GM23338 (cell line): ENCODE measurements around the gene R3HDM2. TPM values are rescaled to one million over a fixed set of nuclear protein-coding genes. Genes with fewer than 3 reads are reported as not detected.

Experiments used
- ATAC-seq: fragments of 200-7000 bp; cut with Tn5 transposase; 3 replicates; pipeline ENCODE4 v1.9.1; 2020
- DNase-seq: peaks from one replicate; pipeline ENCODE4 v3.0.0-alpha.2; 2015; ENCODE audit warnings: low spot score
- H2AFZ ChIP-seq: fragments of 200-600 bp; sonication (generic); 2 replicates; pipeline ENCODE4 v1.8.0; 2016; ENCODE audit warnings: antibody characterized with exemption, mild to moderate bottlenecking, moderate library complexity
- H3F3A ChIP-seq: fragments of 200-600 bp; sonication (generic); replicated peaks from 2 replicates; pipeline ENCODE4 v1.8.0; 2017; ENCODE audit warnings: antibody characterized with exemption, mixed run types, low read depth
- H3K27ac ChIP-seq: fragments of 200-600 bp; sonication (generic); 2 replicates; pipeline ENCODE4 v1.6.1; 2016; ENCODE audit warnings: low read depth
- H3K27me3 ChIP-seq: fragments of 200-600 bp; sonication (generic); 2 replicates; pipeline ENCODE4 v1.8.0; 2016; ENCODE audit warnings: mild to moderate bottlenecking, mixed run types, moderate library complexity; ENCODE audit not compliant: insufficient read depth
- H3K36me3 ChIP-seq: fragments of 200-600 bp; sonication (generic); 2 replicates; pipeline ENCODE4 v1.8.0; 2016; ENCODE audit warnings: mild to moderate bottlenecking; ENCODE audit not compliant: insufficient read depth
- H3K4me1 ChIP-seq: fragments of 200-600 bp; sonication (generic); 2 replicates; pipeline ENCODE4 v1.8.0; 2016; ENCODE audit warnings: mild to moderate bottlenecking, moderate library complexity; ENCODE audit not compliant: insufficient read depth
- H3K4me2 ChIP-seq: fragments of 200-600 bp; sonication (generic); 2 replicates; pipeline ENCODE4 v1.7.1; 2017; ENCODE audit warnings: mixed run types
- H3K4me3 ChIP-seq: fragments of 200-600 bp; sonication (generic); 2 replicates; pipeline ENCODE4 v1.6.1; 2016; ENCODE audit warnings: mixed run types
- H3K79me2 ChIP-seq: fragments of 200-600 bp; sonication (generic); replicated peaks from 2 replicates; pipeline ENCODE4 v1.8.0; 2017; ENCODE audit warnings: mild to moderate bottlenecking; ENCODE audit not compliant: insufficient read depth
- H3K9me2 ChIP-seq: fragments of 200-600 bp; sonication (generic); 2 replicates; pipeline ENCODE4 v1.8.0; 2017; ENCODE audit not compliant: insufficient read depth
- H4K20me1 ChIP-seq: fragments of 200-600 bp; sonication (generic); replicated peaks from 2 replicates; pipeline ENCODE4 v1.8.0; 2017; ENCODE audit warnings: mild to moderate bottlenecking; ENCODE audit not compliant: insufficient read depth
- H3K27ac Mint-ChIP-seq: 2 replicates; pipeline ENCODE4 v1.8.0; 2020; ENCODE audit warnings: inconsistent platforms, mild to moderate bottlenecking, moderate library complexity, mixed read lengths
- H3K27me3 Mint-ChIP-seq: 3 replicates; pipeline ENCODE4 v1.8.0; 2022; ENCODE audit warnings: low read depth, mild to moderate bottlenecking, moderate library complexity, mixed read lengths, inconsistent platforms; ENCODE audit not compliant: insufficient read depth, poor library complexity
- H3K36me3 Mint-ChIP-seq: 3 replicates; pipeline ENCODE4 v1.8.0; 2021; ENCODE audit warnings: low read depth, mild to moderate bottlenecking, inconsistent platforms, moderate library complexity, mixed read lengths
- H3K4me1 Mint-ChIP-seq: 3 replicates; pipeline ENCODE4 v1.8.0; 2020; ENCODE audit warnings: mild to moderate bottlenecking, inconsistent platforms, mixed read lengths
- H3K4me3 Mint-ChIP-seq: 3 replicates; pipeline ENCODE4 v1.8.0; 2021; ENCODE audit warnings: moderate library complexity, mild to moderate bottlenecking, inconsistent platforms, mixed read lengths
- H3K9me3 Mint-ChIP-seq: 3 replicates; pipeline ENCODE4 v1.8.0; 2020; ENCODE audit warnings: moderate library complexity, mild to moderate bottlenecking, inconsistent platforms, mixed read lengths
- CREB1 ChIP-seq: fragments of 250-450 bp; sonication (Bioruptor Pico); IDR thresholded peaks from 2 replicates; pipeline ENCODE4 v1.5.0; 2020; ENCODE audit warnings: low read depth, mild to moderate bottlenecking, moderate library complexity
- CTCF ChIP-seq, 2 experiments: fragments of 200-600 bp in 1 of 2; sonication (generic) in 1 of 2; conservative IDR thresholded peaks; 2 replicates each; pipeline versions ENCODE4 v1.5.1 to v1.6.1; 2016 to 2017; ENCODE audit warnings: antibody characterized with exemption in 2 of 2, low read depth in 2 of 2, mild to moderate bottlenecking in 2 of 2, moderate library complexity in 1 of 2
- ETS1 ChIP-seq: IDR thresholded peaks from 2 replicates; pipeline ENCODE4 v1.6.1; 2016; ENCODE audit warnings: antibody characterized with exemption
- NANOG ChIP-seq: IDR thresholded peaks from 2 replicates; pipeline ENCODE4 v1.6.1; 2016; ENCODE audit warnings: antibody characterized with exemption, borderline replicate concordance
- POLR2AphosphoS5 ChIP-seq: IDR thresholded peaks from 2 replicates; pipeline ENCODE4 v1.6.1; 2016; ENCODE audit warnings: antibody characterized with exemption, low read depth
- STAT1 ChIP-seq: IDR thresholded peaks from one replicate; pipeline ENCODE4 v1.6.1; 2016; ENCODE audit warnings: antibody characterized with exemption; ENCODE audit not compliant: unreplicated experiment
- ZNF331 ChIP-seq: fragments of 250-450 bp; sonication (Bioruptor Pico); IDR thresholded peaks from 2 replicates; pipeline ENCODE4 v1.5.0; 2020; ENCODE audit warnings: low read depth, mild to moderate bottlenecking, moderate library complexity
- ZNF462 ChIP-seq: fragments of 250-450 bp; sonication (Bioruptor Pico); IDR thresholded peaks from 2 replicates; pipeline ENCODE4 v1.5.0; 2020; ENCODE audit warnings: mild to moderate bottlenecking, moderate library complexity
- polyA plus RNA-seq: library from polyadenylated mRNA; unstranded; fragments of >200 nt; fragmentation: Nextera tagmentation; extraction: Ambion mirVana; gene quantifications from 2 replicates; pipeline ENCODE4 v1.2.1, GENCODE V29; 2016
- total RNA-seq: library from RNA; depleted of rRNA; stranded (reverse); fragments of >200 nt; shearing (Covaris generic); gene quantifications from 2 replicates; pipeline ENCODE4 v1.2.3, GENCODE V29; 2014

Gene R3HDM2
- total and polyA plus RNA-seq, 2 experiments from 2014 or later, result 9.6 to 19.6 TPM

DNA sequence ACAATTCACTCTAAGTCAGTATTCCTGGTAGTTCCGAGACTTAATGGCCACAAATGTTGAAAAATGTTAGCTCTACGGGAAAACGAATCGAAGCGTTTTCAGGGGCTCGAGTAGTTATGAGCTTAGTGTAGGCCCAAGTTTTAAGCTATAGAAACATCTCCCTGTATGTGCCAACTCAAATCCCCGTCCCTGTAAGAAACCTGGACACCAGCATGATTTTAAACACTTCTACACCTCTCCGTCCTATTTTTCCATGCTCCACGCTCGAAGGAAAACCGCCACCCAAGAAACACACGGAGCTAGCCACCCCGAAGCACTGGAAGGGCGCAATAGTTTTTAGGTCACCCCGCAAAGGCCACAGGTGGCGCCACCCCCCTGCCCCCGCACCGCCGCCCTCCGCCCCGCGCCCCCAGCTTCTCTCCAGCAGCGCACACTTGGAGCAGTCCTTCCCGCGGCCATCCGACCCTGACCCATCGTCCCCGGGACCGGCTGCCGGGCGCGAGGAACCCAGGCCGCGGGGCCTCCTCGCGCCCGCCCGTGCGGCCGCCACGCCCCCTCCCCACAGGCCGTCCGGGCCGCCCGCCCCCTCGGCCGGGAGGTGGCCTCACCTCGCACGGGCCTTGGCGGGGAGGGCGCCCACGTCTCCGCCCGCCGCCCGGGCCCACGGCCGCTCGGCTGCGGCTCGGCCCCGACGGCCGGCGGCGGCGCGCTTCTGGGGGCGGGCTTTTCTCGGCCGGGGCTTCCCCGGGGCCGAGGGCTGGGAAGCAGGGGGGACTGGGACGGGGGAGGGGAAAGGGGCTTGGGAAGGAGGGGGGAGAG, 522 bp downstream of the R3HDM2 start:
- H2AFZ ChIP-seq, result peak overlapping the region; percentile 76; the same call in 1 of the 2 replicates
- H3K27me3 ChIP-seq, result no peaks in the 10 kb centered on the region
- H3K27me3 Mint-ChIP-seq, result peaks cover 8% of the 10 kb centered on the region
- H3K9me2 ChIP-seq, result no peaks in the 10 kb centered on the region
- peaks cover 34% of the 10 kb centered on the region for H3K79me2 ChIP-seq
- H3K4me2 ChIP-seq, result peak overlapping the region; percentile 91
- ATAC-seq, result peak; percentile 63
- H4K20me1 ChIP-seq, result no peaks in the 10 kb centered on the region
- peak overlapping the region; percentile 64 for H3K4me3 ChIP-seq
- H3K27ac ChIP-seq, result peak overlapping the region; percentile 93
- peak overlapping the region; percentile 97 for H3K27ac Mint-ChIP-seq
- H3F3A ChIP-seq, result peaks cover 14% of the 10 kb centered on the region
- H3K4me1 ChIP-seq, result peaks cover 15% of the 10 kb centered on the region; the same call in 1 of the 2 replicates
- DNase-seq, result peak; percentile 76
- peak overlapping the region; percentile 93 for H3K4me3 Mint-ChIP-seq
- H3K9me3 Mint-ChIP-seq, result no peaks in the 10 kb centered on the region
- peaks cover 26% of the 10 kb centered on the region for H3K4me1 Mint-ChIP-seq
- no peaks in the 10 kb centered on the region; the same call in 2 of the 3 replicates for H3K36me3 Mint-ChIP-seq
- no peaks in the 10 kb centered on the region for H3K36me3 ChIP-seq
- TF ChIP-seq ETS1, result no peak
- no peak for TF ChIP-seq STAT1
- TF ChIP-seq CREB1, result no peak
- no peak for TF ChIP-seq POLR2AphosphoS5
- no peak for TF ChIP-seq ZNF331 (CRISPR knock-in tag)
- peak in 1 of 2 experiments; percentile 7; a peak in 1 of 4 replicates for TF ChIP-seq CTCF (conservative IDR thresholded peaks at IDR 0.05; ENCODE audit: low read depth in 2 of 2)
- TF ChIP-seq NANOG, result no peak
- TF ChIP-seq ZNF462, result no peak
